ENCODE measurements around the gene POP4. TPM values are rescaled to one million over a fixed set of nuclear protein-coding genes. Genes with fewer than 3 reads are reported as not detected.

POP4 gene
- total and polyA plus RNA-seq, 9 of the 15 experiments (the other 6 are each of a cell fraction or from before 2014, with no cell fraction given): 42.1 to 128 (median 99.0) TPM

GRCh38 chr19:29643361-29643935, 37.4 kb downstream of the POP4 start (continued):
- TF ChIP-seq EZH2 (IDR thresholded peaks at IDR 0.05; ENCODE audit: borderline replicate concordance, low read depth, low read length) (no peak), TEAD4 (IDR thresholded peaks at IDR 0.05; ENCODE audit: low read length) (no peak), TEAD4 (CRISPR knock-in tag; IDR thresholded peaks at IDR 0.05; ENCODE audit: borderline replicate concordance) (no peak), SMARCA5 (IDR thresholded peaks at IDR 0.05) (no peak), ETS1 (conservative IDR thresholded peaks at IDR 0.05; ENCODE audit: control insufficient read depth, low read depth, low read length) (no peak), MAX (CRISPR knock-in tag; IDR thresholded peaks at IDR 0.05) (no peak), NBN (IDR thresholded peaks at IDR 0.05; ENCODE audit: low read depth) (no peak), ZNF592 (IDR thresholded peaks at IDR 0.05) (peak; percentile 84), MTA2 (IDR thresholded peaks at IDR 0.05; ENCODE audit: low read depth) (no peak), CXXC5 (CRISPR knock-in tag; IDR thresholded peaks at IDR 0.05) (peak; percentile 45; the same call in 1 of the 2 replicates), DMBX1 (CRISPR knock-in tag; IDR thresholded peaks at IDR 0.05; ENCODE audit: borderline replicate concordance) (peak; percentile 64; the same call in 1 of the 2 replicates), U2AF1 (optimal IDR thresholded peaks at IDR 0.05; ENCODE audit: low read depth, low read length) (no peak), ZNF184 (CRISPR knock-in tag; IDR thresholded peaks at IDR 0.05) (no peak), ZNF280B (CRISPR knock-in tag; IDR thresholded peaks at IDR 0.05) (no peak), ZNF589 (CRISPR knock-in tag; IDR thresholded peaks at IDR 0.05; ENCODE audit: low read depth) (0 out of 2 replicates have a peak, but pooled peaks have one; percentile 41), ARID2 (IDR thresholded peaks at IDR 0.05) (no peak)

All from K562 (cell line).